Body of pancreas (tissue), 4 donors: ENCODE measurements around the gene OXCT1. TPM values are rescaled to one million over a fixed set of nuclear protein-coding genes. Genes with fewer than 3 reads are reported as not detected.
"Not testable (repeated sequence)": the region's sequence is repeated elsewhere in the genome, so short reads cannot be mapped to it uniquely, and the experiment has no call there.

Experiments
- ATAC-seq: fragments of 150-250 bp; one replicate; pipeline ENCODE4 v1.9.1; 2016
- DNase-seq, 4 donors: peaks; one replicate each; pipeline ENCODE4 v3.0.0-alpha.2; 2019
- H3K27ac ChIP-seq, 4 donors: fragments of 200-600 bp; sonication (generic); 1 replicate in 3 of 4; 2 replicates in 1 of 4; pipeline versions ENCODE4 v1.5.1 to v1.6.1; 2016 to 2019; ENCODE audit warnings: mild to moderate bottlenecking in 1 of 4, mixed read lengths in 1 of 4, moderate library complexity in 1 of 4
- H3K27me3 ChIP-seq, 2 donors: fragments of 200-600 bp; sonication (generic); one replicate each; pipeline ENCODE4 v1.6.0; 2016; ENCODE audit warnings: mild to moderate bottlenecking in 1 of 2
- H3K36me3 ChIP-seq, 2 donors: fragments of 200-600 bp; sonication (generic); replicated peaks in 1 of 2; 2 replicates each; pipeline ENCODE4 v1.5.1; 2016; ENCODE audit warnings: low read depth in 2 of 2; ENCODE audit not compliant: insufficient read depth in 1 of 2
- H3K4me1 ChIP-seq: fragments of 200-600 bp; sonication (generic); one replicate; pipeline ENCODE4 v1.6.0; 2016
- H3K4me3 ChIP-seq, 2 donors: fragments of 200-600 bp; sonication (generic); 1 replicate in 1 of 2; 2 replicates in 1 of 2; pipeline ENCODE4 v1.5.1; 2016 to 2019
- H3K9me3 ChIP-seq, 3 donors: fragments of 200-600 bp; sonication (generic); 1 replicate in 2 of 3; 2 replicates in 1 of 3; pipeline ENCODE4 v1.5.1; 2016
- POLR2A ChIP-seq, 3 donors: fragments of 450-650 bp; IDR thresholded peaks; one replicate each; pipeline ENCODE4 v1.6.1; 2016; ENCODE audit warnings: antibody characterized with exemption in 3 of 3, mild to moderate bottlenecking in 2 of 3
- WGBS, 2 donors: methylation state at CpG; one replicate each; pipeline ENCODE4 v1.1.5; 2017; 5-methylcytosine and 5-hydroxymethylcytosine counted together
- intact Hi-C: fragments of 100-400 bp; cut with DNase I; formaldehyde crosslinking; loops from one replicate; pipeline ENCODE4 v1.15.1; 2023
- total RNA-seq, 2 donors: library from RNA; depleted of rRNA; stranded (reverse); fragments of >200 nt; gene quantifications; one replicate each; pipeline ENCODE4 v1.1.0, GENCODE V29; 2016
- TF ChIP-seq, protein P1 (sequence below), 7 experiments: fragments of 450-650 bp in 4 of 7; fragments of 200-600 bp in 3 of 7; sonication (generic) in 3 of 7; IDR thresholded peaks; one replicate each; pipeline ENCODE4 v1.5.1; 2016 to 2019; ENCODE audit warnings: antibody characterized with exemption in 7 of 7

OXCT1 gene
- total RNA-seq, 2 donors from 2014 or later, result 3.9 to 7.9 TPM

DNA sequence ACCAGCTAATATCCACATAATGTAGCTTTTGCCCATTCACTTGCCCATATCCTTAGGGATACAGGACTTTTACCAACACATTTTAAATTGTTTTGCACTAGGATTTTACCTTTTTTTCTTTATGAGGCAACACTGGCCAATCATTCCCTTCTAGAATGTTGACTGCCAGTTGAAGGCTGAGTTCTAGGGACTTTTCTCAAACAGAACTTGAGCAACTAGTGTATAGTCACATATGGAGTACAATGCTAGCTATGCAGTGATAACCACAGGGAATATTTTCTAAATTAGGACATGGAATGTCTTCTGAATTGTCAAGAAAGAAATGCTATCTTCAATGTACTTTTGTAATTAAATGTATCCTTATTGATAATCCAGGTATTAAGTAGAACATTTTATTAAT lies 133.6 kb downstream of the OXCT1 start:
- Histone ChIP-seq H3K9me3 (no peaks in the 10 kb centered on the region), H3K27ac (no peak overlapping the region), H3K27me3 (no peaks in the 10 kb centered on the region), H3K36me3 (no peaks in the 10 kb centered on the region), H3K4me1 (no peaks in the 10 kb centered on the region), H3K4me3 (no peak overlapping the region)
- no peak for DNase-seq
- intact Hi-C loops, result no loop called here
- TF ChIP-seq, protein P1, sequence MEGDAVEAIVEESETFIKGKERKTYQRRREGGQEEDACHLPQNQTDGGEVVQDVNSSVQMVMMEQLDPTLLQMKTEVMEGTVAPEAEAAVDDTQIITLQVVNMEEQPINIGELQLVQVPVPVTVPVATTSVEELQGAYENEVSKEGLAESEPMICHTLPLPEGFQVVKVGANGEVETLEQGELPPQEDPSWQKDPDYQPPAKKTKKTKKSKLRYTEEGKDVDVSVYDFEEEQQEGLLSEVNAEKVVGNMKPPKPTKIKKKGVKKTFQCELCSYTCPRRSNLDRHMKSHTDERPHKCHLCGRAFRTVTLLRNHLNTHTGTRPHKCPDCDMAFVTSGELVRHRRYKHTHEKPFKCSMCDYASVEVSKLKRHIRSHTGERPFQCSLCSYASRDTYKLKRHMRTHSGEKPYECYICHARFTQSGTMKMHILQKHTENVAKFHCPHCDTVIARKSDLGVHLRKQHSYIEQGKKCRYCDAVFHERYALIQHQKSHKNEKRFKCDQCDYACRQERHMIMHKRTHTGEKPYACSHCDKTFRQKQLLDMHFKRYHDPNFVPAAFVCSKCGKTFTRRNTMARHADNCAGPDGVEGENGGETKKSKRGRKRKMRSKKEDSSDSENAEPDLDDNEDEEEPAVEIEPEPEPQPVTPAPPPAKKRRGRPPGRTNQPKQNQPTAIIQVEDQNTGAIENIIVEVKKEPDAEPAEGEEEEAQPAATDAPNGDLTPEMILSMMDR (IDR thresholded peaks at IDR 0.05), result no peak
- no peak for TF ChIP-seq POLR2A (IDR thresholded peaks at IDR 0.05)
- ATAC-seq, result no peak

DNA sequence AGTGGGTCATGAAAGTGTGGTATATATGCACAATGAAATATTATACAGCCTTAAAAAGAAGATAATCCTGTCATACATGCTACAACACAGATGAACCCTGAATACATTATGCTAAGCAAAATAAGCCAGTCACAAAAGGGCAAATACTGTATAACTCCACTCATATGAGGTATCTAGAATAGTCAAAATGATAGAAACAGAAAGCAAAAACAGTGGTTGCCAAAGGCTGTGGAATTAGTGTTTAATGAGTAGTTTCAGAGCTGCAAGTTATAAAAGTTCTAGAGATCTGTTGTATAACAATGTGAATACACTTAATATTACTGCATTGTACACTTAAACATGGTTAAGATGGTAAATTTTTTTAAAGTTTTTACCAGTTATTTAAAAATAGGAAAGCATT lies 135.0 kb downstream of the OXCT1 start:
- TF ChIP-seq POLR2A (IDR thresholded peaks at IDR 0.05), result no peak
- TF ChIP-seq, protein P1 (IDR thresholded peaks at IDR 0.05), result no peak
- no peaks in the 10 kb centered on the region for H3K27me3 ChIP-seq
- H3K36me3 ChIP-seq, result no peaks in the 10 kb centered on the region
- intact Hi-C loops, result no loop called here
- no peak overlapping the region for H3K4me3 ChIP-seq
- no peaks in the 10 kb centered on the region for H3K9me3 ChIP-seq
- DNase-seq (no peak), ATAC-seq (no peak)
- H3K4me1 ChIP-seq, result no peaks in the 10 kb centered on the region
- H3K27ac ChIP-seq, result no peak overlapping the region

GRCh38 chr5:41729381-41729780 lies 140.8 kb downstream of the OXCT1 start:
- ATAC-seq, DNase-seq, H3K27me3 ChIP-seq, intact Hi-C loops, H3K4me1 ChIP-seq, H3K4me3 ChIP-seq, H3K9me3 ChIP-seq, H3K27ac ChIP-seq, H3K36me3 ChIP-seq: not testable (repeated sequence)
- 88 to 98% methylated on average over 5 of the region's 5 CpGs for whole genome bisulfite sequencing, 2 donors

- DNase-seq (no peak), ATAC-seq (no peak)
- Histone ChIP-seq H3K4me3 (no peak overlapping the region), H3K9me3 (no peaks in the 10 kb centered on the region), H3K4me1 (no peaks in the 10 kb centered on the region), H3K36me3 (no peaks in the 10 kb centered on the region), H3K27ac (no peak overlapping the region), H3K27me3 (no peaks in the 10 kb centered on the region)
- TF ChIP-seq, protein P1 (IDR thresholded peaks at IDR 0.05), result no peak
- no peak for TF ChIP-seq POLR2A (IDR thresholded peaks at IDR 0.05)
- 89 to 94% methylated on average over 4 of the region's 4 CpGs for WGBS, 2 donors
- intact Hi-C loops, result no loop called here
These were observed 141.9 kb downstream of the OXCT1 start for GRCh38 chr5:41728281-41728680.

DNA sequence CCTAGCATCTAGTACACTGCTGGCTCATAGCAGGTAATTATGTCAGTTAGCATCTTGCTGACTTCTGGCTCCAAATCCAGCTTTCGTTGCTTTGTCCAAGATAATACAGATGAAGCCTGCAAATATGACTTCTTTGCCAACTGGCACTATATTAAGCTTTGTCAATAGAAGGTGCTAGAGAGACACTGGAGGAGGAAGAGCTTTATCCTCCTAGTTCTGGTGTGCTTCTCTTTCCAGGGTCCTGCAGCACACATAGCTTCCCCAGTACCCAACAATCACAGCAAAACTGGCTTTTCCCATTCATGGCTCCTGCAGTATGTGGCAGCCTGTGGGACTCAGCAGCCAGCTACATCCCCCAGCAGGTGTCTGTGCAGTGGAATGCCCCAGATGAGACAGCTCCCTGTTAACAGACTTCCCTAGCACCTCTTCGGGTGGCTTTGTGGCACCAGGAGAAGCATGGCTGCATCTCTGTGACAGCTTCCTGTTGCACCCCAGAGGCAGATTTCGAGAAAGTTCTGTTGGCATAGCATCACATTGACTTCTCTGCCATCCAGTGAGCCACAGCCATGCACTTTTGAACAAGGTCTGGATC lies 147.8 kb downstream of the OXCT1 start:
- Histone ChIP-seq H3K9me3 (no peaks in the 10 kb centered on the region), H3K36me3 (no peaks in the 10 kb centered on the region), H3K27ac (no peak overlapping the region), H3K4me3 (no peak overlapping the region), H3K4me1 (no peaks in the 10 kb centered on the region), H3K27me3 (no peaks in the 10 kb centered on the region)
- ATAC-seq (no peak), DNase-seq (no peak)
- 24 to 43% methylated on average over 1 to 3 of the region's 3 CpGs for WGBS, 2 donors
- intact Hi-C loops, result no loop called here
- TF ChIP-seq, protein P1 (IDR thresholded peaks at IDR 0.05), result no peak
